Right ventricle myocardium inferior (tissue), 1 donor: Measurements from ENCODE around the gene RCCD1. TPM values are rescaled to one million over a fixed set of nuclear protein-coding genes. Genes with fewer than 3 reads are reported as not detected.

ENCODE experiments used
- ATAC-seq: fragments of 200-7000 bp; cut with Tn5 transposase; one replicate; pipeline ENCODE4 v1.9.1; 2020; ENCODE audit warnings: mild to moderate bottlenecking, moderate library complexity
- DNase-seq: peaks from one replicate; pipeline ENCODE4 v3.0.0; 2021; ENCODE audit errors: missing footprints
- intact Hi-C: fragments of 100-400 bp; cut with DNase I; formaldehyde crosslinking; loops from one replicate; pipeline ENCODE4 v1.11.0; 2022
- total RNA-seq: library from RNA; stranded (reverse); fragmentation: NEBNext Ultra II Directional; extraction: Animal tissue kit (Norgen Biotek cat#: 25700); gene quantifications from one replicate; pipeline ENCODE4 v1.2.1, GENCODE V29; 2021
- donor health status: DM: no; HTN: yes; CAD: no; lungs with severe emphysema.

Gene RCCD1
- total RNA-seq, 1 donor from 2014 or later: 9.0 TPM

GRCh38 chr15:90934949-90935751 is 19.5 kb upstream of the RCCD1 start, which contains the start of gene UNC45A:
Gene UNC45A, plus strand, starts transcription at chr15:90935285. Its CDS starts 40 bp downstream, at chr15:90935325.
- ATAC-seq: peak; percentile 89
- intact Hi-C loops: loop anchor here (2.0 to 10.0 kb wide), 4 partner anchors 48 to 1040 kb away; partner anchors contain the start of gene AP3S2
- peak; percentile 98 for DNase-seq

- ATAC-seq (no peak), DNase-seq (no peak)
- intact Hi-C loops: loop anchor here (10.0 kb wide), 1 partner anchor 1042 kb away; the partner anchor contains the start of gene AP3S2
Observed at GRCh38 chr15:90936823-90937222, 17.9 kb upstream of the RCCD1 start.

- intact Hi-C loops: loop anchor here (10.0 kb wide), 1 partner anchor 1043 kb away; the partner anchor contains the start of gene AP3S2
- DNase-seq (no peak), ATAC-seq (no peak)
Observed at GRCh38 chr15:90938261-90938660, 16.4 kb upstream of the RCCD1 start.

GRCh38 chr15:90939756-90940155 is 14.9 kb upstream of the RCCD1 start:
- ATAC-seq (no peak), DNase-seq (no peak)
- intact Hi-C loops: loop anchor here (10.0 kb wide), 1 partner anchor 1045 kb away; the partner anchor contains the start of gene AP3S2

- DNase-seq (no peak), ATAC-seq (no peak)
- intact Hi-C loops: no loop called here
Observed at GRCh38 chr15:90941038-90941437, 13.6 kb upstream of the RCCD1 start.

GRCh38 chr15:90942354-90943120 is 12.1 kb upstream of the RCCD1 start:
- DNase-seq: no peak
- intact Hi-C loops: no loop called here
- ATAC-seq: no peak

GRCh38 chr15:90945091-90945490 is 9.6 kb upstream of the RCCD1 start:
- DNase-seq: no peak

GRCh38 chr15:90946538-90946937 is 8.1 kb upstream of the RCCD1 start:
- intact Hi-C loops: no loop called here
- ATAC-seq: no peak
- no peak for DNase-seq

More at GRCh38 chr15:90945091-90945490, 9.6 kb upstream of the RCCD1 start:
- ATAC-seq: no peak
- intact Hi-C loops: no loop called here

GRCh38 chr15:90946941-90947576 is 7.6 kb upstream of the RCCD1 start:
- intact Hi-C loops: no loop called here
- no peak for ATAC-seq
- DNase-seq: no peak

- intact Hi-C loops: no loop called here
- ATAC-seq (no peak), DNase-seq (no peak)
Observed at GRCh38 chr15:90947577-90948357, 6.9 kb upstream of the RCCD1 start.

- no peak for DNase-seq
- intact Hi-C loops: no loop called here
- no peak for ATAC-seq
Observed at GRCh38 chr15:90948506-90948905, 6.2 kb upstream of the RCCD1 start.

GRCh38 chr15:90949979-90950675 is 4.6 kb upstream of the RCCD1 start:
- intact Hi-C loops: loop anchor here (10.0 kb wide), 1 partner anchor 75 kb away; the partner anchor contains the start of gene VPS33B

GRCh38 chr15:90950676-90951075 is 4.0 kb upstream of the RCCD1 start:
- intact Hi-C loops: loop anchor here (10.0 kb wide), 1 partner anchor 74 kb away; the partner anchor contains the start of gene VPS33B
- ATAC-seq (no peak), DNase-seq (no peak)

More at GRCh38 chr15:90949979-90950675, 4.6 kb upstream of the RCCD1 start:
- no peak for DNase-seq
- no peak for ATAC-seq

GRCh38 chr15:90952901-90953677 is 1.6 kb upstream of the RCCD1 start:
- intact Hi-C loops: loop anchor here (10.0 kb wide), 1 partner anchor 72 kb away; the partner anchor contains the start of gene VPS33B
- ATAC-seq: no peak

GRCh38 chr15:90953947-90954711 is 555 bp upstream of the RCCD1 start:
- intact Hi-C loops: loop anchor here (10.0 kb wide), 1 partner anchor 71 kb away; the partner anchor contains the start of gene VPS33B
- DNase-seq (no peak), ATAC-seq (no peak)

More at GRCh38 chr15:90952901-90953677, 1.6 kb upstream of the RCCD1 start:
- no peak for DNase-seq
